GM19395 (cell line): ENCODE data around the gene PLCB4.

ENCODE experiments used
- ATAC-seq: cut with Tn5 transposase; IDR thresholded peaks from one replicate; pipeline ENCODE4 v1.9.1; 2021; ENCODE audit warnings: mild to moderate bottlenecking, moderate library complexity; ENCODE audit not compliant: unreplicated experiment

PLCB4 gene

DNA sequence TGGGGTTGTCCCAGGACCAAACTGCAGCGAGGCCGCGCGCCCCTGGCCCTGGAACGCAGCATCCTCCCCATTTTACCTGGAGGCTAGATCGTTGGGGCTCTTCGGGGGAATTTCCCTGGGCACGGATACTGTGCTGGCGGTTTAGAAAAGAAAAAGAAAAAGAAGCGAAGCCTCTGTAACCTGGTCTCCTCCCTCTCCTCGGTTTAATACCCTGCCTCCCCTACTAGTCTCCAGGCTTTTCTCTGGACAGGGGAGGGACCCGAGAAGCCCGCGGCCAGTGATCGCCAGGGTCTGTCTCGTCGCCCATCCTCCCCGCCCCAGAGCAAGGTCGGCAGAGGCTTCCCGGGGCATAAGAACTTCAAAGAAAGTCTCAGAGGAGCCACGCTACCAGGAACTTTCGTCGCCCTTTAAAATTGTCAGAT, 439.4 kb downstream of the PLCB4 start:
- ATAC-seq, result no peak

DNA sequence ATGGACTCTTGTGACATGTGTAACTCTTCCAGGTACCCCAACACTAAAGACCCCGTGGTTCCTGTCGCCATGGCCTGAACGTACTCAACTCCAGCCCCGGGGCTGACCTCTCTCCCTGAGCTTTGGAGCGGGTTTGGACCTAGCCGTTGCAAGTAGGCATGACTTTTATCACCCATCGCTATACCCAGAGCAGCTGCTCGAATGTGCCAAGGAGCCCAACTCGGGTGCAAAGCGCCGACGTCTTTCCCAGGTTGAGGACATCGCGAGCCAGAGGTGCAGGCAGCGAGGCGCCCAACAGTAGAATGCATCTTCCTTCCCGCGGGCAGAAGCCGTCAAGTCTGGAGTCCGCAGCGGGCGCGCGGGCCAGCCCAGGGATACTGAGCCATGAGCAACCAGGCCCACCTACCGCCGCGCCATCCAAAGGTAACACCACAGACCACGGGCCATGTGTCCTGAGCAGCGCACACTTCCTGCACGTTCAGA, 439.9 kb downstream of the PLCB4 start:
- no peak for ATAC-seq

DNA sequence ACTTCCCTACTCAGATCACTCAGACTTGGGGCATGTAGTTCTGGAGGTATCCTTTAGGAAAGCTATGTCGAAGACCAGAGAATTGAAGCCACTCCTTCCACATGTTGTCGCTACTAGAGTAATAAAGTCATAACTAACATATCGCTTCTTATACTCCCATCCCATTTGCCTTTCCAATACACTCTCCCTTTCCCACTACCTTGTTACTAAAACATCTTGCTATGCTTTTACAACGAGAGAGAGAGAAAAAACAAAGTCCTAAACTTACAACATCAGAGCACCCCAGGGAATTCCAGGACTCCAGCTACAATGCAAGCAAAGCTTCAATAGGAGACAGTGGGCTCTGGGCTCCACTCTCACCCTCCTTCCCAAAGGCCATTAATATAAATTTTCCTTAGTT, 440.4 kb downstream of the PLCB4 start:
- ATAC-seq, result no peak

DNA sequence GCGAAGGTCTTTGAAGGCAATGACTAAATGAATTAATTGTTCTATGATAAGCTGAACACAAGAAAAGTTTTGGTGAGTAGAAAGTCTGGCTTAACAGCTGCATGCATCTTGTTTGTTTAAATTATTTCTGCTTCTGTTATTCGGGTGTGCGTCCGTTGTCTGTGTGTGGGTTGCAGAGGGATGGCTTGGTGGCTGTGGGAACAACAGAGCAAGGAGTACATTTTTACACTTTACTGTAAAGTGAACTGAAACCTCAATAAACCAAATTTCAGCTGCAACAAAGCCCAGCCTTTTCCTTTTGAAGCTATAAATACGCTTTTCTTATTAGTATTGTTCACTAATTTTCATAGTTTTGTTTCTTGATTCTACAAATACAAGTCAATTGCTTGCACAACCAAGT, 442.0 kb downstream of the PLCB4 start:
- peak; percentile 53 for ATAC-seq

DNA sequence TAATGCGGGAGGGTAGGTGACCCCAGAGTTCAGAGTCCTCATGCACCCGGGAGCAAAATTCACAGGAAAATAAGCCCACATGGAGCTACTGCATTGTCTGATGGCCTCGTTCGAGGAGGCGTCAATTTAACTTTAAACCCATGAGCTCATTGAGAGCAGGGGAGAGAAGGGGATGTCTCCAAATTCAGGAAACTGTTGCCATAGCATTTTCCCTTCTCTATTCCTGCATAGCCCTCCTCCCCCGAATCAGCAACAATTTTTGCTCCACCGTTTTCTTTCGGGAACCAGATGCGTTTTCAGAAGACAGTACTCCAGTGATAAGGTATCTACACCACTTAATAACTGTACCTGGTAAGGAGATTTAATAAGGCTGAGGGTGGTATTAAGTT, 445.2 kb downstream of the PLCB4 start:
- ATAC-seq, result no peak

DNA sequence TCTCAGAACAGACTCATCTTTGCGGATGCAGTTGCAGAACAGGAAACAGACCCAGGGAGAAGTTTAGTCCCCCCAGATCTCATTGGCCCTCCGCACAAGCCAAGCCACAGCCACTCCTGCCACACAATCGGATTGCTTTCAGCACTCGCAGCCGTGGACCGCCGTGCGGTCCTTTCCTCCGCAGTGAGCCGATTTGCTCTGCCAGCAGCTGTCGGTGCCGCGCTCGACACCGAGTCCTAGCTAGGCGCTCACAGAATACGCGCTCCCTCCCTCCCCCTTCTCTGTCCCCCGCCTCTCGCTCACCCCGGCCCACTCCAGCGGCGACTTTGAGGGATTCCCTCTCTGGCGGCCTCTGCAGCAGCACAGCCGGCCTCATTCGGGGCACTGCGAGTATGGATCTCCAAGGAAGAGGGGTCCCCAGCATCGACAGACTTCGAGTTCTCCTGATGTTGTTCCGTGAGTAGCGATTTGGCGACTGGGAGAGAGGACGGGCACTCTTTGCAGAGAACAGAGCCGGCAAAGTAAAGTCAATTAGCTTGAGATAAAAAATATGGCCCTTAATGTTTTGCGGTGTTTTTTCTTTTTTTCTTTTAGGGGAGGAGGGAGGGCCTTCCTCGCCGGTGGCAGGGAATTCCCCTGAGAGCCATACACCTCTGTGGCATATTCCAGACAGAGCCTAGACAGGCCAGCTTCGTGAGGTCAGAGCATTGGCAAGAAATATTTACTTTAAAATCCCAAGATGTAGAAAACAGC, 445.8 kb downstream of the PLCB4 start, which contains the start of gene LAMP5:
LAMP5 (plus strand) TSS at position 130 of the 753 bp plus-strand sequence; CDS start at position 393, 263 bp downstream.
- no peak for ATAC-seq

DNA sequence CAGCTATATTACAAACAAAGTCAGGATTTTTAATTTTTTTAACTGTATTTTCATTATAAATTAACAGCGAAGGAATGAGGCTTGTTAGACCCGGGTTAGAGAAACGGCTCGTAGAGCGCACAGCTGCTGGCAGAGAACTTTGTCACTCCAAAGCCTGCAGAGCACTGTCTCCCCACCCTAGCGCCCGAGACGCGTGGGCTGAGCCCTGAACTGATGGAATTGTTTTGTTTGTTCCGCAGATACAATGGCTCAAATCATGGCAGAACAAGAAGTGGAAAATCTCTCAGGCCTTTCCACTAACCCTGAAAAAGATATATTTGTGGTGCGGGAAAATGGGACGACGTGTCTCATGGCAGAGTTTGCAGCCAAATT, 446.3 kb downstream of the PLCB4 start:
- ATAC-seq, result no peak

DNA sequence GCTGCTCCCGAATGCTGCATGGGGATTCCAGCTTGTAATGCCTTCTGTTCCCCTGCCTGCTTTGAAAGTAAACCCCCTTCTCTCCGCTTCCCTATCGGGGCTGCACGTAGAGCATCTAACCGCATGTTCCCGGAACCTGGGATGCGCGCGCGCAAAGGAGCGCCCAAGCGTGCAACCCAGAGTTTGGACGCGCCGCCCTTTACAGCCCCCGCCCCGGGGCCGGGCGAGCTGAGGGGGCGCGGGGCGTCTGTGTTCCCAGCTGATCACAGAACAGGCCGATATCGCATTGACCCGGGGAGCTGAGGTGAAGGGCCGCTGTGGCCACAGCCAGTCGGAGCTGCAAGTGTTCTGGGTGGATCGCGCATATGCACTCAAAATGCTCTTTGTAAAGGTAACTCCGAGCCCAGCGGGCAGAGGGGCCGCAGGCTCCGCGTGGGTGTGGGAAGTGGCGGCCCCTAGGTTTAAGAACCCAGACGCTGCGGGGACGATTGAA, 446.9 kb downstream of the PLCB4 start:
- ATAC-seq, result no peak

DNA sequence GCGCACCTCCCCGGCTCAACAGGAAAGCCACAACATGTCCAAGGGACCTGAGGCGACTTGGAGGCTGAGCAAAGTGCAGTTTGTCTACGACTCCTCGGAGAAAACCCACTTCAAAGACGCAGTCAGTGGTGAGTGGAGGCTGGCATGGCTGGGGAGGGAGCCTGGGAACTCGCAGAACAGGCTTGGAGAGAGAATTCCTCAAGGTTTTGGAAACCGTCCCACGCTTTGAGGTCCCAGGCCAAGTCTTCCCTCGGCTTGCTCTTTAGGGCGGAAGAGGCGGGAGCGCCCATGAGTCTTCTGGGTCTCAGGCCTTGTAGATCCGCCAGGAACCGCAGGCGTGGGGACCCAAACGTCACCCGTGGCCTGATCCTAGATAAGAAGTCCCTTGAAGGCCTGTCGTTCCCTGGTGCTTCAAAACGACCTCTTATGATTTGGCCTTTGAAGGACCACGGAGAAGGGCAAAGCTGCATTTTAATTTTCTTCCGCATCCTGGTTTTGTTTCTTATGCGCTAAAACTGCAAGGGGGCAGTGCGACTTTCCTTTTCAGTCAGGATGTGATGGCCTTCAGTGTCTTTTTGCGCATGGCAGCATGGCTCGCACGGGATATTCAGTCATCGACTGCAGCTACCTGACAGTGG, 447.5 kb downstream of the PLCB4 start:
- no peak for ATAC-seq

DNA sequence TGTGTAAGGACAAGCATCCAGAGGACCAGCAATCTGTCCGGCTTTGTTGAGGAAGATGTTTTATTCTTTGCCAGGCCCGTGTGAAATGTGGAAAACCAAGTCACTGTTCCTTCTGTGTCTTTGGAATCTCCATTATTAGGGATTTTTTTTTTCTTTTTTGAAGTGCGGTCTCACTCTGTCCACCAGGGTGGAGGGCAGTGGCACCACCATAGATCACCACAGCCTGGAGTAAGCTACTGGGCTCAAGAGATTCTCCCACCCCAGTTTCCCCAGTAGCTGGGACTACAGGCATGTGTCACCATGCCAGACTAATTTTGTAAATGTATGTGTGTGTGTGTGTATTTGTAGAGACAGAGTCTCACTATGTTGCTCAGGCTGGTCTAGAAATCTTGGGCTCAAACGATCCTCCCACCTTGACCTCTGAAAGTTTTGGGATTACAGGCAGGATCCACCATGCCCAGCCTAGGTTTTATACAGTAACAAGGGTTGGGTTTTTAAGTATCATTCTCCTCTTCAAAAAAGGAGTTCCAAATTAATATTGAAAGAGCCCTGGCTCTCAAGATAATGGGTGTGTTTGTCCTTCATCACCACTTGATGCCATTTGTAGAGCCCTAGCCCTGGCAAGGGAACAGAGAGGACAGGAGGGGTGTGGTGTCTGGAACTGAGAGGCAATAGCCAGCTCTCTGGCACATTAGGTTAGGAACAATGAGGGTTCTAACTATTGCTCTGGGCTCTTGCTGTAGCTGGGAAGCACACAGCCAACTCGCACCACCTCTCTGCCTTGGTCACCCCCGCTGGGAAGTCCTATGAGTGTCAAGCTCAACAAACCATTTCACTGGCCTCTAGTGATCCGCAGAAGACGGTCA, 448.6 kb downstream of the PLCB4 start:
- no peak for ATAC-seq

DNA sequence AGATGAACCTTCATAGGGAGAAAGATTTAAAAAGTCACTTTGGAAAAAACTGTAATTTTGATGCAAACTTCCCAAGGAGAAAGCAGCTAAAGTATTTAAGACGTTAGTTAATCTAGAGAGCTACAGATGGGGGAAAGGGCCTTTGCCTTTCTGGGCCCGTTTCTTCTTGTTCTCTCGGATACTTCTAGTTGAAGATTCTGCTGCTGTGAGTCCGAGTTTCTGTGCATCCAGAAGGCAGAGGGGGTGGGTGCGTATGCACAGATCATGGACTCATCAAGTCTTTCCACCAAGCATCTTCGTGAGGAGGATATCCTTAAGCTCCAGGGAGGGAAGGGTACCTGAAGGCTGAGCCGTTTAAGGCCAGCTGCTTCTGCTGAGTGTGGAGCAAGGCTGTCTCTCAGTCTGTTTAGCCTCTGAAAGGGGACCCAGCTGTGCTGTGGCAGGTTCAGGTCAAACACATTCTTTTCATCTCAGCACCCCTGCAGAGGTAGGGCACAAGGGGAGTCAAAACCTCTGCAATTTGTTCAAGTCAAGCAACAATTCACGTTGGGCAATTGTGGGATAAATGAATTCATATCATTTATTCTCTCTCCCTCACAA, 449.8 kb downstream of the PLCB4 start:
- ATAC-seq, result no peak

DNA sequence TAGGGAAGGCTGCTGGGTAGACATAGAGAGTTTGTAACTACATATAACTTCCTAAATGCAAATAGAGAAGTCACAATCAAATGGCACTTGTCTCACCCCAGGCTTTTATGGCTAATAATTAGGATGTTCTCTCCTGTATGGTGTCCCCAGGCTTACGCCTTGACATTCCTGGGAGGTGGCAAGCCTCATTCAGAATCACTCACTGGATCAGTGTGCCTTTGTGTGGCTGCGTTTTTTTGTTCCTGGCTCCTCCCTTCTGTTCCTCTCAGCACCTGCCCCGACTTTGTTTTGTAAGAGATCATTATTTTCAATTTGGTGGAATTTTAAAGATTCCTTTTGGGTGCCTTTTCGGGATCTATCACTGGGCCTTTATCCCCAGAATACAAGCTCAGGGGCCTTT, 451.2 kb downstream of the PLCB4 start:
- ATAC-seq, result no peak

DNA sequence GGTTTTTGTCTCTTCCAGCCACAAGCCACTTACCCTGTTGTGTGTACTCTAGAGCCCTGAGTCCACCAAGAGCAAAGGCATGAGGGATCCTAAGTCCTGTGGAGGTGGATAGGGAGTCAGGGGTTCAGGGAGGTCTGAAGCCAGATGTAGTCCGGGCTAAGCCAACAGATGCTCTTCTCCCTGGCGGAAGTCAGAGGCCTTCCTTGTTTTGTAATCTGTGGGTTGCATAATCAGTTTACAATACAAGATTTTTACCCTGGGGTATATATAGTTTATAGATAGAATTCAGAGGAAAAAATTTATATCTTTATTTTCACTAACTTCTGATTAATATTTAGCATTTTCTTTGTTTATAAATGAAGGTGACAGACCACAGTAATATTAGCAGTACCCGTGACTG, 454.7 kb downstream of the PLCB4 start:
- ATAC-seq, result no peak
